ENCODE measurements around the gene MBNL1.

GRCh38 chr3:152229692-152230091 lies 39.0 kb upstream of the MBNL1 start:
- TF ChIP-seq ZNF510 (tag by site-specific recombination; IDR thresholded peaks at IDR 0.05; ENCODE audit: insufficient replicate concordance), result no peak
- TF ChIP-seq ZBTB1 (tag by site-specific recombination; IDR thresholded peaks at IDR 0.05), result no peak
- no peak for TF ChIP-seq IKZF3 (tag by site-specific recombination; IDR thresholded peaks at IDR 0.05)
- TF ChIP-seq SETDB1 (IDR thresholded peaks at IDR 0.05; ENCODE audit: insufficient read length, low read length), result no peak
- no peak for TF ChIP-seq ZBTB44 (tag by site-specific recombination; IDR thresholded peaks at IDR 0.05)
- TF ChIP-seq ZNF146 (tag by site-specific recombination; IDR thresholded peaks at IDR 0.05), result no peak
- TF ChIP-seq SALL2 (tag by site-specific recombination; IDR thresholded peaks at IDR 0.05; ENCODE audit: borderline replicate concordance), result no peak
- TF ChIP-seq PATZ1 (tag by site-specific recombination; IDR thresholded peaks at IDR 0.05), result no peak
- no peak for TF ChIP-seq CTCF (tag by site-specific recombination; IDR thresholded peaks at IDR 0.05)
- no peak for TF ChIP-seq YY1 (tag by site-specific recombination; IDR thresholded peaks at IDR 0.05)
- no peak for TF ChIP-seq KLF1 (tag by site-specific recombination; IDR thresholded peaks at IDR 0.05)
- no peak for TF ChIP-seq TCF7L2 (IDR thresholded peaks at IDR 0.05; ENCODE audit: borderline replicate concordance, low read depth, low read length)

Measured in HEK293 (cell line).